Smooth muscle cell (in vitro differentiated cells): ENCODE results near the gene ZBTB25. TPM values are rescaled to one million over a fixed set of nuclear protein-coding genes. Genes with fewer than 3 reads are reported as not detected.

Experiments used
- DNase-seq: peaks from one replicate; lab custom pipeline; 2025; ENCODE audit not compliant: unreplicated experiment; lab: John Stamatoyannopoulos, UW
- H2AFZ ChIP-seq: fragments of 200-600 bp; sonication (generic); 2 replicates; pipeline ENCODE4 v1.6.0; 2016; ENCODE audit warnings: antibody characterized with exemption, low read depth, mild to moderate bottlenecking
- H3F3A ChIP-seq: fragments of 200-600 bp; sonication (generic); 2 replicates; pipeline ENCODE4 v1.6.0; 2017; ENCODE audit warnings: antibody characterized with exemption, low read depth
- H3K27ac ChIP-seq: fragments of 200-600 bp; sonication (generic); 2 replicates; pipeline ENCODE4 v1.5.1; 2016; ENCODE audit warnings: low read depth, mild to moderate bottlenecking
- H3K27me3 ChIP-seq: fragments of 200-600 bp; sonication (generic); 2 replicates; pipeline ENCODE4 v1.6.1; 2016; ENCODE audit warnings: low read depth, mild to moderate bottlenecking
- H3K36me3 ChIP-seq: fragments of 200-600 bp; sonication (generic); 2 replicates; pipeline ENCODE4 v1.5.1; 2016; ENCODE audit warnings: low read depth
- H3K4me1 ChIP-seq: fragments of 200-600 bp; sonication (generic); 2 replicates; pipeline ENCODE4 v1.5.1; 2016; ENCODE audit warnings: low read depth
- H3K4me2 ChIP-seq: fragments of 200-600 bp; sonication (generic); 2 replicates; pipeline ENCODE4 v1.6.0; 2016; ENCODE audit warnings: mild to moderate bottlenecking
- H3K4me3 ChIP-seq: fragments of 200-600 bp; sonication (generic); 2 replicates; pipeline ENCODE4 v1.5.1; 2016; ENCODE audit warnings: mild to moderate bottlenecking
- H3K79me2 ChIP-seq: fragments of 200-600 bp; sonication (generic); 2 replicates; pipeline ENCODE4 v1.6.0; 2016; ENCODE audit warnings: low read depth, mild to moderate bottlenecking
- H3K9ac ChIP-seq: fragments of 200-600 bp; sonication (generic); 2 replicates; pipeline ENCODE4 v1.6.0; 2016; ENCODE audit warnings: low read depth
- H3K9me3 ChIP-seq: fragments of 200-600 bp; sonication (generic); replicated peaks from 2 replicates; pipeline ENCODE4 v1.5.1; 2016; ENCODE audit warnings: low read depth
- H4K20me1 ChIP-seq: fragments of 200-600 bp; sonication (generic); 2 replicates; pipeline ENCODE4 v1.6.0; 2016; ENCODE audit warnings: low read depth
- WGBS: methylation state at CpG from one replicate; pipeline ENCODE4 v1.1.7; 2016; ENCODE audit warnings: low lambda C conversion rate; 5-methylcytosine and 5-hydroxymethylcytosine counted together
- polyA plus RNA-seq: library from polyadenylated mRNA; unstranded; fragments of >200 nt; fragmentation: Nextera tagmentation; extraction: Ambion mirVana; gene quantifications from 2 replicates; pipeline ENCODE4 v1.2.1, GENCODE V29; 2016
- total RNA-seq: library from RNA; depleted of rRNA; stranded (reverse); fragments of >200 nt; gene quantifications from 2 replicates; pipeline ENCODE4 v1.2.3, GENCODE V29; 2014
- TF ChIP-seq, protein P1 (sequence below): fragments of 200-600 bp; sonication (generic); IDR thresholded peaks from 2 replicates; pipeline ENCODE4 v1.5.1; 2017; ENCODE audit warnings: borderline replicate concordance, mild to moderate bottlenecking, antibody characterized with exemption; ENCODE audit not compliant: insufficient read depth, poor library complexity, severe bottlenecking

Gene ZBTB25
- total and polyA plus RNA-seq, 2 experiments from 2014 or later: 6.9 to 12.5 TPM

DNA sequence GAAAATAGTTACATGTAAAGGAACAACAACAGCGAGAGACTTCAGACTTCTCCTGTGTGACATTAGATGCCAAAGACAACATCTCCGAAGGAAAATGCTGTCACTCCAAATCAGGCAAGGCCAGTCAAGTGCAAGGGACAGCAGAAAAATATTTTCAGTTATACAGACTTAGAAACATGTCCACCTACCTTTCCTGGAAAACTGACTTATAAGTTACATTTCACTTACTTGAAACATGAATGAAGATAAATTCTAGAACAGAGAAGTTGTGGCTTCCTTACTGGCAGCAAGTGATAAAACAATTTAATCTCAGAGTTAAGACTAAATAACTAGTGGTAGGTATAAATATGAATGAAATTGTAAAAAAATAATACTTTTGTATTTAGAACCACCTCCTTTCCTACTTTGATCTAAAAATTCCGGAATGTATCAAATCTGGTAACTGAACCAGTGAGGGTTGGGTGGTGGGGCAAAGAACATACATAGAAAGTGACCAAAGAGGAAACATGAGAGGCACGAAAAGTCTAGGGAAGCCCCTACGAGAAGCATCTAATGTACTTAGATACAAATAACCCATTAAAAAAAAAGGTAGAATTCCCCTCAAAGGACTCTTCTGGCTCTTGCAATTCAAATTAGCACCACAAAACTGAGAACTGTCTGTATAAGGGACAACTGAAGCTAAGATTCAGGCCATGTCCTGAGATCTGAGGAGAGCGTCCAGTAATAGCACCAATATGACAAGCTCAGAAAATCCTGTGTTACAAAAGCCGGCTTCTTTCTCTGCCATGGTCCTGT lies 94.3 kb downstream of the ZBTB25 start:
- Histone ChIP-seq H3K27me3 (no peaks in the 10 kb centered on the region), H3F3A (no peaks in the 10 kb centered on the region), H3K4me1 (no peaks in the 10 kb centered on the region), H3K9me3 (no peaks in the 10 kb centered on the region), H3K27ac (no peak overlapping the region), H3K9ac (no peak overlapping the region), H3K79me2 (no peaks in the 10 kb centered on the region), H3K36me3 (no peaks in the 10 kb centered on the region), H3K4me3 (no peak overlapping the region), H4K20me1 (no peaks in the 10 kb centered on the region), H2AFZ (no peak overlapping the region), H3K4me2 (no peak overlapping the region)
- TF ChIP-seq, protein P1, sequence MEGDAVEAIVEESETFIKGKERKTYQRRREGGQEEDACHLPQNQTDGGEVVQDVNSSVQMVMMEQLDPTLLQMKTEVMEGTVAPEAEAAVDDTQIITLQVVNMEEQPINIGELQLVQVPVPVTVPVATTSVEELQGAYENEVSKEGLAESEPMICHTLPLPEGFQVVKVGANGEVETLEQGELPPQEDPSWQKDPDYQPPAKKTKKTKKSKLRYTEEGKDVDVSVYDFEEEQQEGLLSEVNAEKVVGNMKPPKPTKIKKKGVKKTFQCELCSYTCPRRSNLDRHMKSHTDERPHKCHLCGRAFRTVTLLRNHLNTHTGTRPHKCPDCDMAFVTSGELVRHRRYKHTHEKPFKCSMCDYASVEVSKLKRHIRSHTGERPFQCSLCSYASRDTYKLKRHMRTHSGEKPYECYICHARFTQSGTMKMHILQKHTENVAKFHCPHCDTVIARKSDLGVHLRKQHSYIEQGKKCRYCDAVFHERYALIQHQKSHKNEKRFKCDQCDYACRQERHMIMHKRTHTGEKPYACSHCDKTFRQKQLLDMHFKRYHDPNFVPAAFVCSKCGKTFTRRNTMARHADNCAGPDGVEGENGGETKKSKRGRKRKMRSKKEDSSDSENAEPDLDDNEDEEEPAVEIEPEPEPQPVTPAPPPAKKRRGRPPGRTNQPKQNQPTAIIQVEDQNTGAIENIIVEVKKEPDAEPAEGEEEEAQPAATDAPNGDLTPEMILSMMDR: no peak
- 97% methylated on average over 7 of the region's 7 CpGs for WGBS
- no peak for DNase-seq

DNA sequence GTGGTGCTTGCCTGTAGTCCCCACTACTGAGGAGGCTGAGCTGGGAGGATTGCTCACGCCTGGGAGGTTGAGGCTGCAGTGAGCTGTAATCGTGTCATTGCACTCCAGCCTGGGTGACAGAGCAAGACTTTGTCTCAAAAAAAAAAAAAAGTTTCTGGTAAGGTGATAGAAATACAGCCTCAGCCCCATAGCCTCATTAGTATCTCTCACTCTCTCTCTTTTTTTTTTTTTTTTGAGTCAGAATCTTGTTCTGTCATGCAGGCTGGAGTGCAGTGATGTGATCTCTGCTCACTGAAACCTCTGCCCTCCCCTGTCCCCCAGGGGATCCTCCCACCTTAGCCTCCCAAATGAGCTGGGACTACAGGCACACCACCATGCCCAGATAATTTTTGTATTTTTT lies 96.3 kb downstream of the ZBTB25 start:
- no peak for DNase-seq
- Histone ChIP-seq H2AFZ (no peak overlapping the region), H3K9ac (no peak overlapping the region), H3K4me1 (no peaks in the 10 kb centered on the region), H3K27me3 (no peaks in the 10 kb centered on the region), H3K9me3 (no peaks in the 10 kb centered on the region), H3F3A (no peaks in the 10 kb centered on the region), H4K20me1 (no peaks in the 10 kb centered on the region), H3K27ac (no peak overlapping the region), H3K4me2 (no peak overlapping the region), H3K4me3 (no peak overlapping the region), H3K36me3 (no peaks in the 10 kb centered on the region), H3K79me2 (no peaks in the 10 kb centered on the region)
- WGBS: 100% methylated on average over 2 of the region's 2 CpGs
- TF ChIP-seq, protein P1: no peak

DNA sequence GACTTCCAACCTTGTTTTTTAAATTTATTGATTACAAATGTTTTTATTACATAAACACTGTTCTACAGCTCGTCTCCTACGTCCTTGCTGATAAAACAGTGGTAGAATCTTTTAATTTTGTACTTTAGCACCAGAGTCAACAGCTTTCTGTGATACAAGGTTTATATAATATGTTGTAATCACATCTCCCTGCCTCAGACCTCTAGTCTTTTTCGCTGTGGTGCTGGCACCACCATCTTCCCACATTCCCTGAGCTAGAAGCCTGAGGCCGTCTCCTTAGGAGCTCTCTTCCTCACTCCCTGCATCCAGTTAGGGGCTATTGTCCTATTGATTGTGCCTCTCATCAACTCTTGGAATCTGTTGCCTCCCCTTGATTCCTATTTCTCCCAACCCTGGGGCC lies 98.3 kb downstream of the ZBTB25 start:
- no peak overlapping the region for H3K27ac ChIP-seq
- H3F3A ChIP-seq: no peaks in the 10 kb centered on the region
- no peaks in the 10 kb centered on the region for H3K79me2 ChIP-seq
- no peak for DNase-seq
- H4K20me1 ChIP-seq: no peaks in the 10 kb centered on the region
- H3K27me3 ChIP-seq: no peaks in the 10 kb centered on the region
- no peak overlapping the region for H2AFZ ChIP-seq
- TF ChIP-seq, protein P1: no peak
- H3K4me2 ChIP-seq: no peak overlapping the region
- 96% methylated on average over 4 of the region's 4 CpGs for WGBS
- H3K9me3 ChIP-seq: no peaks in the 10 kb centered on the region
- no peaks in the 10 kb centered on the region for H3K36me3 ChIP-seq
- H3K4me3 ChIP-seq: no peak overlapping the region
- H3K4me1 ChIP-seq: no peaks in the 10 kb centered on the region
- no peak overlapping the region for H3K9ac ChIP-seq

DNA sequence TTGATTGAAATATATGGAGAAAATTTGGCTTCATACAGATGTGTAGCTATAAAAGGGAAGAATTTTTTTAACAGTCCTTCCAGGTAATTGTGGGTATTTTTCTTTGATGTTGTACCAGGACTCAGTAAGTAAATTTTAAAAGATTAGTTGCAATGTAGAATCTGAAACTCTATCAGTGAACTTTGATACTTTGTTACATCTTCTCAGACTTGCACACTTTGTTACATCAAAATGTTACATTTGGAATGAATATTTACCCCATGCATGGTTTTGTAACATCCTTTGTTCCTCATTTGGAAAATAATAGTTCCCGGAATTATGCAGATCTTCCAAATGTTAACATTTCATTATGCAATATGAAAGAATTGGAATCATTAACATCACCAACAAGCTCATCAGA lies 101.7 kb downstream of the ZBTB25 start:
- no peak overlapping the region for H3K4me2 ChIP-seq
- H3K27me3 ChIP-seq: no peaks in the 10 kb centered on the region
- no peak overlapping the region for H3K4me3 ChIP-seq
- no peaks in the 10 kb centered on the region for H4K20me1 ChIP-seq
- no peaks in the 10 kb centered on the region for H3K4me1 ChIP-seq
- H3K36me3 ChIP-seq: no peaks in the 10 kb centered on the region
- TF ChIP-seq, protein P1: no peak
- no peak for DNase-seq
- no peak overlapping the region for H2AFZ ChIP-seq
- no peaks in the 10 kb centered on the region for H3F3A ChIP-seq
- no peaks in the 10 kb centered on the region for H3K9me3 ChIP-seq
- no peak overlapping the region for H3K27ac ChIP-seq
- no peak overlapping the region for H3K9ac ChIP-seq
- H3K79me2 ChIP-seq: peaks cover 10% of the 10 kb centered on the region
- 100% methylated on average over 1 of the region's 1 CpG for WGBS
